Loucy (cell line): ENCODE data around the gene ZC4H2.
"Not testable (repeated sequence)": the region's sequence is repeated elsewhere in the genome, so short reads cannot be mapped to it uniquely, and the experiment has no call there.

Source experiments
- H2AFZ ChIP-seq: fragments of 200-600 bp; sonication (generic); 2 replicates; pipeline ENCODE4 v1.6.0; 2016; ENCODE audit warnings: antibody characterized with exemption, mild to moderate bottlenecking, low read length, moderate library complexity
- H3F3A ChIP-seq: fragments of 200-600 bp; 2 replicates; pipeline ENCODE4 v1.6.0; 2016; ENCODE audit warnings: antibody characterized with exemption, low read depth, mild to moderate bottlenecking
- H3K27me3 ChIP-seq: fragments of 200-600 bp; sonication (generic); 2 replicates; pipeline ENCODE4 v1.6.1; 2014; ENCODE audit warnings: low read length, mild to moderate bottlenecking; ENCODE audit not compliant: insufficient read depth, poor library complexity, severe bottlenecking
- H3K36me3 ChIP-seq: fragments of 200-600 bp; sonication (generic); 2 replicates; pipeline ENCODE4 v1.6.1; 2016; ENCODE audit warnings: low read length; ENCODE audit not compliant: insufficient read depth
- H3K4me1 ChIP-seq: fragments of 200-600 bp; sonication (generic); 2 replicates; pipeline ENCODE4 v1.5.1; 2014; ENCODE audit warnings: low read length, mild to moderate bottlenecking; ENCODE audit not compliant: insufficient read depth, poor library complexity, severe bottlenecking
- H3K4me2 ChIP-seq: fragments of 200-600 bp; sonication (generic); 2 replicates; pipeline ENCODE4 v1.6.0; 2014; ENCODE audit warnings: antibody characterized with exemption, low read length, low read depth, mild to moderate bottlenecking; ENCODE audit not compliant: poor library complexity, severe bottlenecking
- H3K4me3 ChIP-seq: fragments of 200-600 bp; sonication (generic); 2 replicates; pipeline ENCODE4 v1.5.1; 2014; ENCODE audit warnings: low read length, mild to moderate bottlenecking, mixed read lengths; ENCODE audit not compliant: poor library complexity, severe bottlenecking
- H3K79me2 ChIP-seq: fragments of 200-600 bp; sonication (generic); 2 replicates; pipeline ENCODE4 v1.6.1; 2014; ENCODE audit warnings: low read length; ENCODE audit not compliant: insufficient read depth
- H3K9ac ChIP-seq: fragments of 200-600 bp; sonication (generic); 2 replicates; pipeline ENCODE4 v1.6.0; 2014; ENCODE audit warnings: mild to moderate bottlenecking, low read depth, low read length, moderate library complexity; ENCODE audit not compliant: poor library complexity, severe bottlenecking
- H3K9me2 ChIP-seq: fragments of 200-600 bp; sonication (generic); replicated peaks from 2 replicates; pipeline ENCODE4 v1.6.1; 2016; ENCODE audit warnings: low read depth, low read length, mixed read lengths
- H3K9me3 ChIP-seq: fragments of 200-600 bp; sonication (generic); 2 replicates; pipeline ENCODE4 v1.6.1; 2014; ENCODE audit warnings: mild to moderate bottlenecking, antibody characterized with exemption, low read length, low read depth; ENCODE audit not compliant: insufficient read depth
- H4K20me1 ChIP-seq: fragments of 200-600 bp; sonication (generic); 2 replicates; pipeline ENCODE4 v1.6.0; 2014; ENCODE audit warnings: antibody characterized with exemption, low read length, mild to moderate bottlenecking; ENCODE audit not compliant: insufficient read depth, poor library complexity, severe bottlenecking
- CTCF ChIP-seq: fragments of 200-600 bp; sonication (generic); conservative IDR thresholded peaks from 2 replicates; pipeline ENCODE4 v1.5.1; 2014; ENCODE audit warnings: mild to moderate bottlenecking, antibody characterized with exemption, low read length
- EZH2phosphoT487 ChIP-seq: fragments of 200-600 bp; IDR thresholded peaks from 2 replicates; pipeline ENCODE4 v1.6.1; 2018; ENCODE audit warnings: antibody characterized with exemption, mild to moderate bottlenecking, moderate library complexity, borderline replicate concordance

Gene ZC4H2

GRCh38 chrX:65009459-65009858 is 33.2 kb upstream of the ZC4H2 start:
- no peaks in the 10 kb centered on the region for H3K9me3 ChIP-seq
- no peaks in the 10 kb centered on the region for H3K9me2 ChIP-seq
- no peak overlapping the region for H2AFZ ChIP-seq
- no peak overlapping the region for H3K4me2 ChIP-seq
- no peaks in the 10 kb centered on the region for H4K20me1 ChIP-seq
- H3K27me3 ChIP-seq: no peaks in the 10 kb centered on the region
- no peak overlapping the region for H3K9ac ChIP-seq
- no peaks in the 10 kb centered on the region for H3K36me3 ChIP-seq
- no peak for TF ChIP-seq EZH2phosphoT487
- no peak for TF ChIP-seq CTCF
- no peaks in the 10 kb centered on the region for H3F3A ChIP-seq
- no peak overlapping the region for H3K4me3 ChIP-seq
- no peaks in the 10 kb centered on the region for H3K79me2 ChIP-seq
- H3K4me1 ChIP-seq: no peaks in the 10 kb centered on the region

- H3K4me3 ChIP-seq, H3K9ac ChIP-seq, H4K20me1 ChIP-seq, H3K9me3 ChIP-seq, H3K4me2 ChIP-seq, H2AFZ ChIP-seq, H3K4me1 ChIP-seq, H3K36me3 ChIP-seq, H3K27me3 ChIP-seq, H3K79me2 ChIP-seq, H3F3A ChIP-seq, H3K9me2 ChIP-seq: not testable (repeated sequence)
Observed at GRCh38 chrX:65002208-65002607, 26.0 kb upstream of the ZC4H2 start.

DNA sequence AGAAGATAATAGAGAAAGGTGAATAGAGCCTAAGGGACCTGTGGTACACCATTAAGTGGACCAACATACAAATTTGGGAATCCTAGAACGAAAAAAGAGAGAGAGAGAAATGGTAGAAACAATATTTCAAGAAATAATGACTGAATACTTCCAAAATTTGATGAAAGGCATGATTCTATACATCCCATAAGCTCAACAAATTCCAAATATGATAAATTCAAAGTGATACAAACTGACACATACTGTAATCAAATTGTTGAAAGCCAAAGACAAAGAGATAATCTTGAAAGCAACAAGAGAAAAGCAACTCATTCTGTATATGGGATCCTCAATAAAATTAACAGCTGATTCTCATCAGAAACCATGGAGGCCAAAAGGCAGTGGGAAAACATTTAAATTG is 20.6 kb upstream of the ZC4H2 start:
- Histone ChIP-seq H3K9me2 (no peaks in the 10 kb centered on the region), H2AFZ (no peak overlapping the region), H3K27me3 (no peaks in the 10 kb centered on the region), H3K36me3 (no peaks in the 10 kb centered on the region), H3K9ac (no peak overlapping the region), H3K4me1 (no peaks in the 10 kb centered on the region), H3K79me2 (no peaks in the 10 kb centered on the region), H3K9me3 (no peaks in the 10 kb centered on the region), H3F3A (no peaks in the 10 kb centered on the region), H4K20me1 (no peaks in the 10 kb centered on the region), H3K4me3 (no peak overlapping the region), H3K4me2 (no peak overlapping the region)
- TF ChIP-seq CTCF: no peak
- TF ChIP-seq EZH2phosphoT487: no peak

DNA sequence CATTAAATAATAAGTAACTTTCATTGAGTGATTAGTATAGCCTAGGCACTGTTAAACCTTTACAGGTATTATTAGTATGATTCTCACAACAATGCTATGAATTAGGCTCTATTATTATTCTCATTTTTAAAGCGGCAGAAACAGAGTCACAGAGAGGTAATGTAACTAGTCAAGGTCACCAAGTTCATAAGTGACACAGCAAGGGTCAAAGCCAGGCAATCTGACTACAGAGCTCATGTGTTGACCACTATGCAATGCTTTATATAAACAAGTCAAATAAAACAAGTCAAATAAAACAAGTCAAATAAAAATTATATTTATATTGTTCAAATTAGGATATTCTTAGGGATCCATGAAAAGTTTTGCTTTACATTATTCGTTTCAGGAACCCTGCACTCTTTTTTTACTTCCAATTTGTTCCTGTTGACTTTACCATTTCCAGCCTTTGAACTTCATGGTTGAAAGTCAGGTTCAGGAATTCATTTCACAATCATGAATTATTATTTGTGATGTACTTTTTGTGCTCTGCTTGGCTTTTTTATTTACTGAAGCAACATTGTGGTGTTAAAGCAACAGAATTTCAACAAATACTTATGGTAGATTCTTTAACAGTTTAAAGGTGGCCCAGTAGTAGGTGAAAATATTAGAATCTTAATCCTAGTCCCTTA is 18.0 kb upstream of the ZC4H2 start:
- H3K79me2 ChIP-seq: no peaks in the 10 kb centered on the region

More for the DNA sequence above, 18.0 kb upstream of the ZC4H2 start:
- TF ChIP-seq CTCF (no peak), EZH2phosphoT487 (no peak)
- Histone ChIP-seq H4K20me1 (no peaks in the 10 kb centered on the region), H3K36me3 (no peaks in the 10 kb centered on the region), H3K9me2 (no peaks in the 10 kb centered on the region), H3K9me3 (no peaks in the 10 kb centered on the region), H3K27me3 (no peaks in the 10 kb centered on the region), H3K4me2 (no peak overlapping the region), H3K4me3 (no peak overlapping the region), H3K9ac (no peak overlapping the region), H2AFZ (no peak overlapping the region), H3K4me1 (no peaks in the 10 kb centered on the region), H3F3A (no peaks in the 10 kb centered on the region)
